HG03095 (cell line): ENCODE measurements around the gene SNX32.

ENCODE experiments used
- ATAC-seq: cut with Tn5 transposase; IDR thresholded peaks from one replicate; pipeline ENCODE4 v1.9.1; 2021; ENCODE audit warnings: moderate library complexity; ENCODE audit not compliant: unreplicated experiment

Gene SNX32

GRCh38 chr11:65854852-65855837 is 21.4 kb downstream of the SNX32 start:
- ATAC-seq = no peak

GRCh38 chr11:65855927-65856363 is 22.2 kb downstream of the SNX32 start:
- ATAC-seq = no peak

- peak; percentile 21 for ATAC-seq
Measured at GRCh38 chr11:65856689-65857499, 23.1 kb downstream of the SNX32 start.

- ATAC-seq = no peak
Measured at GRCh38 chr11:65857500-65857852, 23.7 kb downstream of the SNX32 start.

- peak; percentile 43 for ATAC-seq
Measured at GRCh38 chr11:65857853-65858680, 24.3 kb downstream of the SNX32 start, which contains the start of gene CFL1. CFL1 (minus strand) TSS chr11:65858180; CDS start chr11:65858099, 81 bp downstream.

GRCh38 chr11:65858681-65859087 is 24.9 kb downstream of the SNX32 start:
- ATAC-seq = no peak

- peak; percentile 47 for ATAC-seq
Measured at GRCh38 chr11:65859095-65859811, 25.5 kb downstream of the SNX32 start.

- no peak for ATAC-seq
Measured at GRCh38 chr11:65859812-65860277, 26.1 kb downstream of the SNX32 start.

- peak; percentile 34 for ATAC-seq
Measured at GRCh38 chr11:65860278-65861164, 26.8 kb downstream of the SNX32 start, which contains the start of gene MUS81. MUS81 (plus strand) TSS chr11:65860433; CDS start chr11:65860754, 321 bp downstream.

GRCh38 chr11:65861165-65861505 is 27.4 kb downstream of the SNX32 start:
- no peak for ATAC-seq

- ATAC-seq = no peak
Measured at GRCh38 chr11:65861533-65862183, 27.9 kb downstream of the SNX32 start.

GRCh38 chr11:65862191-65862735 is 28.5 kb downstream of the SNX32 start:
- ATAC-seq = no peak

- ATAC-seq = no peak
Measured at GRCh38 chr11:65862941-65863888, 29.5 kb downstream of the SNX32 start.

- ATAC-seq = no peak
Measured at GRCh38 chr11:65863889-65864705, 30.3 kb downstream of the SNX32 start.

GRCh38 chr11:65864706-65865471 is 31.1 kb downstream of the SNX32 start:
- no peak for ATAC-seq
